ENCODE data around the gene MUCL1. TPM values are rescaled to one million over a fixed set of nuclear protein-coding genes. Genes with fewer than 3 reads are reported as not detected.

MUCL1 gene
- total and polyA plus RNA-seq, 2 of the 8 experiments (the other 6 are each of a cell fraction or from before 2014, with no cell fraction given): not detected

GRCh38 chr12:54861927-54862326 is 7.6 kb downstream of the MUCL1 start:
- no peak for TF ChIP-seq SIN3A (conservative IDR thresholded peaks at IDR 0.05 in 1 of 2, IDR thresholded peaks at IDR 0.05 in 1 of 2; ENCODE audit: low read depth in 1 of 2, low read length in 2 of 2)
- no peak for TF ChIP-seq ATF2 (IDR thresholded peaks at IDR 0.05; ENCODE audit: low read length)
- H2BK12ac ChIP-seq (ENCODE audit: low read depth, low read length): no peak overlapping the region

More at GRCh38 chr12:54861927-54862326, 7.6 kb downstream of the MUCL1 start:
- H2BK20ac ChIP-seq (ENCODE audit: low read length): no peak overlapping the region
- H2BK15ac ChIP-seq (ENCODE audit: low read length): no peak overlapping the region
- no peaks in the 10 kb centered on the region for H3K9me3 ChIP-seq (ENCODE audit: insufficient read depth in 2 of 2, low read depth in 1 of 2, low read length in 1 of 2)
- peaks cover 0 to 10% (median 1%) of the 10 kb centered on the region in 4 experiments; a peak in 5 of 7 replicates for H3K27me3 ChIP-seq (replicated peaks in 1 of 4; ENCODE audit: control insufficient read depth in 3 of 4, extremely low read depth in 1 of 4, insufficient read depth in 3 of 4, low read length in 3 of 4)
- H3K56ac ChIP-seq (replicated peaks; ENCODE audit: insufficient read length, low read depth, low read length): no peak overlapping the region
- no peaks in the 10 kb centered on the region for H3K79me2 ChIP-seq (ENCODE audit: control insufficient read depth in 1 of 2, insufficient read depth in 2 of 2, low read length in 2 of 2)
- no peaks in the 10 kb centered on the region for H4K20me1 ChIP-seq (replicated peaks in 1 of 2; ENCODE audit: control insufficient read depth in 1 of 2, insufficient read depth in 2 of 2, low read length in 2 of 2)
- peaks cover 0 to 4% (median 0%) of the 10 kb centered on the region in 4 experiments; a peak in 2 of 7 replicates for H3K4me1 ChIP-seq (replicated peaks in 1 of 4; ENCODE audit: control insufficient read depth in 3 of 4, insufficient read depth in 4 of 4, low read length in 3 of 4)
- no peaks in the 10 kb centered on the region for H3K79me1 ChIP-seq (ENCODE audit: low read depth, low read length)
- H4K8ac ChIP-seq (ENCODE audit: extremely low read depth, insufficient read depth, low read length): no peak overlapping the region
- no peak overlapping the region for H3K4me2 ChIP-seq (ENCODE audit: insufficient read depth in 1 of 2, low read depth in 2 of 2, low read length in 2 of 2)
- no peaks in the 10 kb centered on the region for H3K23me2 ChIP-seq (ENCODE audit: low read depth, low read length)
- H3K4ac ChIP-seq (replicated peaks; ENCODE audit: insufficient read length, low read depth, low read length): no peak overlapping the region
- H3K4me3 ChIP-seq (ENCODE audit: extremely low read depth in 1 of 4, insufficient read depth in 2 of 4, low read depth in 3 of 4, low read length in 4 of 4): no peak overlapping the region
- no peak overlapping the region for H2BK120ac ChIP-seq (replicated peaks; ENCODE audit: low read depth, low read length)
- H3K18ac ChIP-seq (ENCODE audit: extremely low read depth, low read length): no peak overlapping the region
- H3K14ac ChIP-seq (ENCODE audit: insufficient read length): no peak overlapping the region
- no peak for DNase-seq (ENCODE audit: low read depth in 1 of 2, low spot score in 2 of 2)
- CTCF ChIA-PET (ENCODE audit: partially characterized antibody): interaction anchor here (0.6 kb wide), 1 partner anchor 12 kb away, joined by 3 read pairs; no protein-coding TSS in a partner anchor
- no peak overlapping the region for H3K9ac ChIP-seq (replicated peaks in 1 of 4; ENCODE audit: extremely low read depth in 1 of 4, low read depth in 3 of 4, low read length in 3 of 4)
- no peak for FAIRE-seq
- H3K27ac ChIP-seq (ENCODE audit: low read depth, low read length): no peak overlapping the region
- no peak overlapping the region for H2AFZ ChIP-seq (ENCODE audit: low read length)
- H3K36me3 ChIP-seq (ENCODE audit: control insufficient read depth in 2 of 4, insufficient read depth in 4 of 4, low read length in 3 of 4): no peaks in the 10 kb centered on the region
- POLR2A ChIA-PET (ENCODE audit: partially characterized antibody): no interaction called here
- 92% methylated on average over 1 of the region's 1 CpG; no CpG with 5 or more reads in 1 of the 2 experiments for WGBS, 2 experiments (ENCODE audit: extremely low coverage in 1 of 2, insufficient coverage in 1 of 2, insufficient read length in 1 of 2, insufficient replicate concordance in 2 of 2, low coverage in 1 of 2, low lambda C conversion rate in 2 of 2, missing lambda C conversion rate in 1 of 2)
- no peak overlapping the region for H2BK5ac ChIP-seq (ENCODE audit: low read depth, low read length)
- H4K5ac ChIP-seq (ENCODE audit: insufficient read length, low read depth, low read length): no peak overlapping the region
- H2AK5ac ChIP-seq (ENCODE audit: low read depth, low read length): no peak overlapping the region
- H4K91ac ChIP-seq (replicated peaks; ENCODE audit: insufficient read length, low read length): no peak overlapping the region
- H3K23ac ChIP-seq (ENCODE audit: insufficient read length): no peak overlapping the region
